Neuronal stem cell (in vitro differentiated cells): Measurements from ENCODE around the gene ZNF320.
"Not testable (repeated sequence)": the region's sequence is repeated elsewhere in the genome, so short reads cannot be mapped to it uniquely, and the experiment has no call there.

ENCODE experiments used
- DNase-seq: peaks from one replicate; pipeline ENCODE4 v3.0.0-alpha.2; 2013; ENCODE audit warnings: low spot score
- H2AFZ ChIP-seq: one replicate; pipeline ENCODE4 v1.6.1; 2013; ENCODE audit warnings: mild to moderate bottlenecking, low read length, inconsistent platforms
- H2AK5ac ChIP-seq: 2 replicates; pipeline ENCODE4 v1.6.1; 2013; ENCODE audit warnings: low read depth, mild to moderate bottlenecking, inconsistent platforms, low read length, moderate library complexity, mixed read lengths
- H2BK120ac ChIP-seq: 2 replicates; pipeline ENCODE4 v1.6.1; 2013; ENCODE audit warnings: low read depth, mild to moderate bottlenecking, inconsistent platforms, low read length, moderate library complexity, mixed read lengths
- H2BK12ac ChIP-seq: one replicate; pipeline ENCODE4 v1.6.1; 2013; ENCODE audit warnings: low read length, inconsistent platforms
- H2BK15ac ChIP-seq: 2 replicates; pipeline ENCODE4 v1.6.1; 2013; ENCODE audit warnings: mild to moderate bottlenecking, low read length, inconsistent platforms, mixed read lengths
- H2BK5ac ChIP-seq: one replicate; pipeline ENCODE4 v1.6.1; 2013; ENCODE audit warnings: inconsistent platforms, mild to moderate bottlenecking, low read length, moderate library complexity
- H3K14ac ChIP-seq: one replicate; pipeline ENCODE4 v1.6.1; 2013; ENCODE audit warnings: low read length, inconsistent platforms
- H3K18ac ChIP-seq: 2 replicates; pipeline ENCODE4 v1.6.1; 2013; ENCODE audit warnings: low read length, inconsistent platforms
- H3K23ac ChIP-seq: 2 replicates; pipeline ENCODE4 v1.6.1; 2013; ENCODE audit warnings: low read depth, mild to moderate bottlenecking, mixed read lengths, low read length, inconsistent platforms; ENCODE audit not compliant: poor library complexity
- H3K27ac ChIP-seq: replicated peaks from 3 replicates; pipeline ENCODE4 v1.5.1; 2013; ENCODE audit warnings: low read length, inconsistent platforms
- H3K27me3 ChIP-seq, 3 experiments: 2 replicates each; pipeline ENCODE4 v1.6.1; 2013; ENCODE audit warnings: low read length in 3 of 3, mild to moderate bottlenecking in 2 of 3, inconsistent platforms in 1 of 3, low read depth in 1 of 3, mixed read lengths in 1 of 3, moderate library complexity in 1 of 3; ENCODE audit not compliant: control insufficient read depth in 3 of 3, insufficient read depth in 3 of 3
- H3K36me3 ChIP-seq, 2 donors: replicated peaks in 1 of 2; 2 replicates each; pipeline ENCODE4 v1.6.1; 2013; ENCODE audit warnings: low read length in 2 of 2; ENCODE audit not compliant: control insufficient read depth in 2 of 2, insufficient read depth in 2 of 2
- H3K4ac ChIP-seq: 2 replicates; pipeline ENCODE4 v1.6.1; 2013; ENCODE audit warnings: inconsistent platforms, mild to moderate bottlenecking, low read length, moderate library complexity
- H3K4me1 ChIP-seq, 2 donors: 1 replicate in 1 of 2; 2 replicates in 1 of 2; pipeline ENCODE4 v1.6.1; 2013; ENCODE audit warnings: low read length in 2 of 2, low read depth in 1 of 2; ENCODE audit not compliant: control insufficient read depth in 2 of 2, insufficient read depth in 1 of 2
- H3K4me2 ChIP-seq: one replicate; pipeline ENCODE4 v1.6.1; 2013; ENCODE audit warnings: mild to moderate bottlenecking, low read length, inconsistent platforms; ENCODE audit not compliant: insufficient read depth, poor library complexity, severe bottlenecking
- H3K4me3 ChIP-seq, 2 donors: 2 replicates each; pipeline ENCODE4 v1.5.1; 2013; ENCODE audit warnings: low read length in 2 of 2, mild to moderate bottlenecking in 2 of 2, inconsistent platforms in 1 of 2, moderate library complexity in 1 of 2
- H3K79me1 ChIP-seq: one replicate; pipeline ENCODE4 v1.6.1; 2013; ENCODE audit warnings: low read depth, mild to moderate bottlenecking, inconsistent platforms, low read length, moderate library complexity
- H3K9ac ChIP-seq: one replicate; pipeline ENCODE4 v1.6.1; 2013; ENCODE audit warnings: mild to moderate bottlenecking, low read depth, low read length, inconsistent platforms; ENCODE audit not compliant: poor library complexity
- H3K9me3 ChIP-seq, 2 donors: replicated peaks in 1 of 2; 2 replicates each; pipeline versions ENCODE3 to v1.6.1; 2013; ENCODE audit warnings: low read length in 2 of 2, mild to moderate bottlenecking in 2 of 2, inconsistent platforms in 1 of 2, low read depth in 1 of 2, mixed read lengths in 1 of 2, moderate library complexity in 1 of 2; ENCODE audit not compliant: control insufficient read depth in 2 of 2, insufficient read depth in 1 of 2
- H4K8ac ChIP-seq: one replicate; pipeline ENCODE4 v1.6.1; 2013; ENCODE audit warnings: low read depth, mild to moderate bottlenecking, inconsistent platforms, low read length, moderate library complexity
- H4K91ac ChIP-seq: one replicate; pipeline ENCODE4 v1.6.1; 2013; ENCODE audit warnings: low read length, low read depth, mild to moderate bottlenecking, inconsistent platforms; ENCODE audit not compliant: poor library complexity
- WGBS, 2 donors: extraction: QIAGEN DNeasy Blood & Tissue Kit; methylation state at CpG; one replicate each; pipeline ENCODE4 v1.1.7; 2013; ENCODE audit warnings: missing lambda C conversion rate in 2 of 2, mixed read lengths in 1 of 2; ENCODE audit not compliant: insufficient read length in 2 of 2, insufficient replicate concordance in 1 of 2; ENCODE audit errors: extremely low coverage in 2 of 2; 5-methylcytosine and 5-hydroxymethylcytosine counted together

The ZNF320 gene

GRCh38 chr19:52942386-52943133 lies 45.1 kb upstream of the ZNF320 start:
- Histone ChIP-seq H3K27ac (peak overlapping the region; percentile 78), H4K91ac (no peak overlapping the region), H3K23ac (peak overlapping the region; percentile 43), H3K9me3 (peaks cover 5 to 19% of the 10 kb centered on the region in 2 donors), H3K14ac (no peak overlapping the region), H2AFZ (peak overlapping the region; percentile 93), H3K36me3 (peaks cover 0 to under 1% of the 10 kb centered on the region in 2 donors), H2BK5ac (no peak overlapping the region), H3K4ac (no peak overlapping the region), H3K18ac (peak overlapping the region; percentile 94), H3K27me3 (no peaks in the 10 kb centered on the region), H3K9ac (peak overlapping the region; percentile 21), H2AK5ac (no peak overlapping the region), H2BK12ac (no peak overlapping the region), H3K4me1 (peaks cover 3% of the 10 kb centered on the region in 2 donors), H2BK15ac (no peak overlapping the region), H3K4me3 (peak overlapping the region; percentile 89 to 90), H3K79me1 (peaks cover 2% of the 10 kb centered on the region), H2BK120ac (no peak overlapping the region), H3K4me2 (peak overlapping the region; percentile 60), H4K8ac (no peak overlapping the region)
- DNase-seq, result peak; percentile 79
- no CpG with 5 or more reads among the region's 43 CpGs for WGBS, 2 donors

- H2BK12ac ChIP-seq, result no peak overlapping the region
- no peak overlapping the region for H3K4ac ChIP-seq
- no peak overlapping the region for H2AK5ac ChIP-seq
- H3K4me1 ChIP-seq, result peaks cover 3% of the 10 kb centered on the region in 2 donors
- H2AFZ ChIP-seq, result peak overlapping the region; percentile 93
- peaks cover 5 to 20% of the 10 kb centered on the region in 2 donors for H3K9me3 ChIP-seq
- peaks cover 4% of the 10 kb centered on the region for H3K79me1 ChIP-seq
- H2BK15ac ChIP-seq, result no peak overlapping the region
- WGBS, 2 donors, result no CpG with 5 or more reads among the region's 26 CpGs
- H3K18ac ChIP-seq, result peak overlapping the region; percentile 83
- no peaks in the 10 kb centered on the region for H3K27me3 ChIP-seq
- H3K36me3 ChIP-seq, result peaks cover under 1 to 7% of the 10 kb centered on the region in 2 donors
- no peak overlapping the region for H4K91ac ChIP-seq
- H2BK120ac ChIP-seq, result no peak overlapping the region
- H2BK5ac ChIP-seq, result no peak overlapping the region
- no peak overlapping the region for H4K8ac ChIP-seq
- H3K27ac ChIP-seq, result peak overlapping the region; percentile 59
- peak overlapping the region; percentile 89 to 90 for H3K4me3 ChIP-seq
- peak overlapping the region; percentile 60 for H3K9ac ChIP-seq
- H3K23ac ChIP-seq, result no peak overlapping the region
- H3K14ac ChIP-seq, result no peak overlapping the region
- no peak for DNase-seq
- peak overlapping the region; percentile 54 for H3K4me2 ChIP-seq
Measured at GRCh38 chr19:52941941-52942385, 44.5 kb upstream of the ZNF320 start.

- WGBS, 2 donors, result no CpG with 5 or more reads among the region's 2 CpGs
- Histone ChIP-seq H3K36me3 (peaks cover 2 to 11% of the 10 kb centered on the region in 2 donors), H2AFZ (peak overlapping the region; percentile 93), H3K4me3 (peak overlapping the region; percentile 89 to 90), H3K9me3 (peaks cover 4 to 20% of the 10 kb centered on the region in 2 donors), H3K4me2 (peak overlapping the region; percentile 33)
- not testable (repeated sequence) for H3K79me1 ChIP-seq, H2BK120ac ChIP-seq, H4K91ac ChIP-seq, H3K4me1 ChIP-seq, H3K23ac ChIP-seq, H3K27ac ChIP-seq, H2BK5ac ChIP-seq, H2BK15ac ChIP-seq, H2BK12ac ChIP-seq, H3K18ac ChIP-seq, H3K4ac ChIP-seq, H3K27me3 ChIP-seq, DNase-seq, H2AK5ac ChIP-seq, H3K14ac ChIP-seq, H3K9ac ChIP-seq, H4K8ac ChIP-seq
Measured at GRCh38 chr19:52941523-52941922, 44.1 kb upstream of the ZNF320 start.

GRCh38 chr19:52940905-52941304 lies 43.5 kb upstream of the ZNF320 start:
- not testable (repeated sequence) for H2BK15ac ChIP-seq, DNase-seq, H3K23ac ChIP-seq, H4K8ac ChIP-seq, H2BK5ac ChIP-seq, H3K4me2 ChIP-seq, H3K9ac ChIP-seq, H2AK5ac ChIP-seq, H3K27me3 ChIP-seq, H3K4ac ChIP-seq, H2BK120ac ChIP-seq, H3K18ac ChIP-seq, H2BK12ac ChIP-seq, H4K91ac ChIP-seq, H3K4me3 ChIP-seq, H2AFZ ChIP-seq, H3K4me1 ChIP-seq, H3K79me1 ChIP-seq, H3K27ac ChIP-seq, H3K14ac ChIP-seq
- WGBS, 2 donors, result no CpG with 5 or more reads among the region's 5 CpGs
- peaks cover 2 to 16% of the 10 kb centered on the region in 2 donors for H3K36me3 ChIP-seq
- peaks cover 1 to 21% of the 10 kb centered on the region in 2 donors for H3K9me3 ChIP-seq
